K562 (cell line): ENCODE measurements around the gene NDUFC2. TPM values are rescaled to one million over a fixed set of nuclear protein-coding genes. Genes with fewer than 3 reads are reported as not detected.
A peak's percentile ranks its signal among the peaks of the same experiment; 100 is the strongest.

Experiments used
- PBX2 ChIP-seq, 2 experiments: IDR thresholded peaks in 1 of 2; conservative IDR thresholded peaks in 1 of 2; 2 replicates each; pipeline ENCODE4 v1.6.1; 2016; ENCODE audit warnings: low read depth in 2 of 2, mild to moderate bottlenecking in 1 of 2, missing compliant biosample characterization in 1 of 2, missing genetic modification characterization in 1 of 2, moderate library complexity in 1 of 2
- PHB2 ChIP-seq: fragments of 450-650 bp; IDR thresholded peaks from 2 replicates; pipeline ENCODE4 v1.6.1; 2017; ENCODE audit warnings: low read depth
- ZBTB12 ChIP-seq: fragments of 250-450 bp; sonication (Bioruptor Pico); IDR thresholded peaks from 2 replicates; pipeline ENCODE4 v1.4.0; 2020
- ZBTB40 ChIP-seq, 2 experiments: fragments of 450-650 bp in 1 of 2; sonication (generic) in 1 of 2; formaldehyde crosslinking in 1 of 2; IDR thresholded peaks; 2 replicates each; pipeline versions ENCODE4 v1.7.1 to v1.9.0; 2016 to 2022; ENCODE audit warnings: inconsistent platforms in 1 of 2, mild to moderate bottlenecking in 1 of 2, missing genetic modification reagents in 1 of 2
- ZNF395 ChIP-seq: fragments of 200-800 bp; sonication (Bioruptor generic); IDR thresholded peaks from 2 replicates; pipeline ENCODE4 v1.6.1; 2017; ENCODE audit warnings: missing genetic modification characterization, missing compliant biosample characterization
- polyA plus RNA-seq, 8 experiments: library from polyadenylated mRNA; depleted of rRNA in 4 of 8; stranded (reverse) in 5 of 8; unstranded in 3 of 8; fragments of >200 nt; fragmentation: Nextera tagmentation in 2 of 8; fragmentation: Illumina TruSeq in 1 of 8; extraction: Ambion mirVana in 2 of 8; extraction: Trizol in 1 of 8; gene quantifications; 2 replicates each; pipeline versions ENCODE4 v1.2.1 to v1.2.3, GENCODE V29; 2011 to 2014; ENCODE audit warnings: inconsistent platforms in 1 of 8, missing spikeins in 1 of 8
- total RNA-seq, 7 experiments: library from RNA; depleted of rRNA in 6 of 7; stranded (reverse); fragments of >200 nt in 6 of 7; fragmentation: Illumina TruSeq in 2 of 7; extraction: Trizol in 2 of 7; gene quantifications; 2 replicates each; pipeline versions ENCODE4 v1.2.1 to v1.2.3, GENCODE V29; 2011 to 2021; ENCODE audit warnings: low replicate concordance in 1 of 7

NDUFC2 gene
- total and polyA plus RNA-seq, 9 of the 15 experiments (the other 6 are each of a cell fraction or from before 2014, with no cell fraction given): 168 to 1,119 (median 442) TPM

GRCh38 chr11:78080084-78080817 is 589 bp upstream of the NDUFC2 start (continued):
- TF ChIP-seq ZBTB40 (IDR thresholded peaks at IDR 0.05): peak; percentile 50; the same call in 1 of the 2 replicates
- TF ChIP-seq ZBTB40 (CRISPR knock-in tag; IDR thresholded peaks at IDR 0.05): no peak
- peak; percentile 10; the same call in 1 of the 2 replicates for TF ChIP-seq ZNF395 (CRISPR knock-in tag)
- no peak for TF ChIP-seq PBX2 (CRISPR knock-in tag; IDR thresholded peaks at IDR 0.05; ENCODE audit: low read depth)
- peak; percentile 41 for TF ChIP-seq PBX2 (tag; conservative IDR thresholded peaks at IDR 0.05; ENCODE audit: low read depth)
- TF ChIP-seq PHB2: no peak
- no peak for TF ChIP-seq ZBTB12 (CRISPR knock-in tag)
